Fibroblast of lung (primary cell): Measurements from ENCODE around the gene RXRA.

ENCODE experiments used
- EZH2 ChIP-seq: IDR thresholded peaks from 2 replicates; pipeline ENCODE4 v1.5.1; 2012; ENCODE audit warnings: low read length, control low read depth, mild to moderate bottlenecking; ENCODE audit errors: missing control alignments
- TF ChIP-seq, protein P1 (sequence below), 2 donors: IDR thresholded peaks in 1 of 2; conservative IDR thresholded peaks in 1 of 2; 1 replicate in 1 of 2; 2 replicates in 1 of 2; pipeline ENCODE4 v1.5.1; 2011 to 2012; ENCODE audit warnings: low read length in 2 of 2, control low read depth in 1 of 2, inconsistent platforms in 1 of 2, low read depth in 1 of 2, mild to moderate bottlenecking in 1 of 2

DNA sequence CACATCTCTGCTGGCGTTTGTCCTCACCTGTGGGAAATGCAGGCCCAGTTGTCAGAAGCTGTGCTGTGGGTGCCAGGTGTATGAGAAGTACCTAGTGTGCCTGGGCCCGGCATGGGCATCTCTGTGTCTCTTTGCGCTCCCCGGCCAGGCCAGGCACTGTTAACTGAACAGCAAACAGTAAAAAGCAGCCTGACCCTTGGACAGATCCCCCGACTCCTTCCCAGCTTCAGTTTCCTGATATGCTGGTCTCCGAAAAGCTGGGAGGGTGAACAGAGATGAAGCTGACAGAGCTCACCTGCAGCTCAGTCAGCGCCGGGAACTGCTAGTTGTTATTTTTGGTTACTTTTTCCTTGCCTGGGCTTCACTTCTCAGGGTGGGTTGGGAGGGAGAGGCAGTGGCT is 28.9 kb downstream of the RXRA start:
- TF ChIP-seq, protein P1, sequence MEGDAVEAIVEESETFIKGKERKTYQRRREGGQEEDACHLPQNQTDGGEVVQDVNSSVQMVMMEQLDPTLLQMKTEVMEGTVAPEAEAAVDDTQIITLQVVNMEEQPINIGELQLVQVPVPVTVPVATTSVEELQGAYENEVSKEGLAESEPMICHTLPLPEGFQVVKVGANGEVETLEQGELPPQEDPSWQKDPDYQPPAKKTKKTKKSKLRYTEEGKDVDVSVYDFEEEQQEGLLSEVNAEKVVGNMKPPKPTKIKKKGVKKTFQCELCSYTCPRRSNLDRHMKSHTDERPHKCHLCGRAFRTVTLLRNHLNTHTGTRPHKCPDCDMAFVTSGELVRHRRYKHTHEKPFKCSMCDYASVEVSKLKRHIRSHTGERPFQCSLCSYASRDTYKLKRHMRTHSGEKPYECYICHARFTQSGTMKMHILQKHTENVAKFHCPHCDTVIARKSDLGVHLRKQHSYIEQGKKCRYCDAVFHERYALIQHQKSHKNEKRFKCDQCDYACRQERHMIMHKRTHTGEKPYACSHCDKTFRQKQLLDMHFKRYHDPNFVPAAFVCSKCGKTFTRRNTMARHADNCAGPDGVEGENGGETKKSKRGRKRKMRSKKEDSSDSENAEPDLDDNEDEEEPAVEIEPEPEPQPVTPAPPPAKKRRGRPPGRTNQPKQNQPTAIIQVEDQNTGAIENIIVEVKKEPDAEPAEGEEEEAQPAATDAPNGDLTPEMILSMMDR (conservative IDR thresholded peaks at IDR 0.05 in 1 of 2, IDR thresholded peaks at IDR 0.05 in 1 of 2; ENCODE audit: low read depth in 1 of 2, low read length in 2 of 2): no peak
- no peak for TF ChIP-seq EZH2
